ENCODE results near the gene GPHN.

DNA sequence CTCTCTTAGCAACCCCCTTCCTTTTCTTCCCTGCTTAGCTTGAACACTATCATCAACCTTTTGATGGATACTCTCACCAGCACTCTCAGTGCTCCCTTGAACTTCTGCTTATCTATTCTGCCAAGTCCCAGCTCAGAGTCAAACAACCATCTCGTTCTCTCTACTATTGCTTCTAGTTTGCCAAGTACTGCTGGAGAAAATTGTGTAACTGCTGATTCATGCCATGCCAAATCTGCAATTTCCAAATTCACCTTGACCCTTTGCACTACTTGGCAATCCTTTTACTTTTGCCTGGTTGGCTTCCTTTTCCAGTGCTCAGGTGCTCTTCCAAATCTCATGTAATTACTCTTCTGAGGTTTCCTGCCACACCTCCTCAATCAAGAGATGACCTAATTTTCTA, 24.6 kb upstream of the GPHN start:
- TF ChIP-seq MYC (IDR thresholded peaks at IDR 0.05; ENCODE audit: low read depth, low read length) (no peak), POLR2AphosphoS5 (IDR thresholded peaks at IDR 0.05; ENCODE audit: insufficient read depth, low read depth, low read length) (no peak)
